Suprapubic skin (tissue), 4 donors: Measurements from ENCODE around the gene RBMS3. TPM values are rescaled to one million over a fixed set of nuclear protein-coding genes. Genes with fewer than 3 reads are reported as not detected.

Experiments
- DNase-seq, 2 donors: peaks; one replicate each; pipeline ENCODE4 v3.0.0-alpha.2; 2019; ENCODE audit warnings: low spot score in 2 of 2
- H3K27ac ChIP-seq: fragments of 200-600 bp; sonication (generic); one replicate; pipeline ENCODE4 v1.5.1; 2019
- H3K27me3 ChIP-seq: fragments of 200-600 bp; sonication (generic); one replicate; pipeline ENCODE4 v1.5.1; 2019
- H3K36me3 ChIP-seq: fragments of 200-600 bp; sonication (generic); one replicate; pipeline ENCODE4 v1.5.1; 2019
- H3K4me1 ChIP-seq: fragments of 200-600 bp; sonication (generic); one replicate; pipeline ENCODE4 v1.5.1; 2019
- H3K4me3 ChIP-seq: fragments of 200-600 bp; sonication (generic); one replicate; pipeline ENCODE4 v1.5.1; 2019; ENCODE audit warnings: mild to moderate bottlenecking
- H3K9me3 ChIP-seq: fragments of 200-600 bp; sonication (generic); one replicate; pipeline ENCODE4 v1.5.1; 2019
- CTCF ChIP-seq, 2 donors: fragments of 200-600 bp in 1 of 2; fragments of 450-650 bp in 1 of 2; sonication (generic) in 1 of 2; IDR thresholded peaks; one replicate each; pipeline ENCODE4 v1.5.1; 2016 to 2019; ENCODE audit warnings: antibody characterized with exemption in 2 of 2, mild to moderate bottlenecking in 1 of 2, moderate library complexity in 1 of 2
- EP300 ChIP-seq: sonication (generic); formaldehyde crosslinking; IDR thresholded peaks from one replicate; pipeline ENCODE4 v1.6.1; 2017; ENCODE audit warnings: antibody characterized with exemption
- POLR2A ChIP-seq, 2 donors: fragments of 450-650 bp; IDR thresholded peaks; one replicate each; pipeline ENCODE4 v1.6.1; 2017; ENCODE audit warnings: antibody characterized with exemption in 2 of 2, mild to moderate bottlenecking in 2 of 2, moderate library complexity in 2 of 2
- POLR2AphosphoS5 ChIP-seq, 3 donors: sonication (generic); formaldehyde crosslinking; IDR thresholded peaks; one replicate each; pipeline ENCODE4 v1.6.1; 2017; ENCODE audit warnings: antibody characterized with exemption in 3 of 3
- WGBS: methylation state at CpG from one replicate; pipeline ENCODE4 v1.1.5; 2018; 5-methylcytosine and 5-hydroxymethylcytosine counted together
- total RNA-seq, 4 donors: library from RNA; depleted of rRNA; stranded (reverse); fragments of >200 nt; gene quantifications; one replicate each; pipeline ENCODE4 v1.1.0, GENCODE V29; 2016

Gene RBMS3
- total RNA-seq, 4 donors from 2014 or later = 7.7 to 23.4 (median 11.9) TPM

GRCh38 chr3:29606416-29606815 is 325.5 kb downstream of the RBMS3 start:
- H3K27me3 ChIP-seq = no peaks in the 10 kb centered on the region
- DNase-seq = no peak
- no peaks in the 10 kb centered on the region for H3K9me3 ChIP-seq
- H3K4me1 ChIP-seq = no peaks in the 10 kb centered on the region
- H3K27ac ChIP-seq = no peak overlapping the region
- TF ChIP-seq EP300 (no peak), POLR2AphosphoS5 (IDR thresholded peaks at IDR 0.05) (no peak), CTCF (IDR thresholded peaks at IDR 0.05) (no peak), POLR2A (IDR thresholded peaks at IDR 0.05) (no peak)
- no peak overlapping the region for H3K4me3 ChIP-seq
- no peaks in the 10 kb centered on the region for H3K36me3 ChIP-seq

GRCh38 chr3:29608414-29609327 is 327.8 kb downstream of the RBMS3 start:
- Histone ChIP-seq H3K4me3 (no peak overlapping the region), H3K36me3 (no peaks in the 10 kb centered on the region), H3K9me3 (no peaks in the 10 kb centered on the region), H3K4me1 (no peaks in the 10 kb centered on the region), H3K27ac (no peak overlapping the region), H3K27me3 (no peaks in the 10 kb centered on the region)
- DNase-seq = no peak
- WGBS = 86% methylated on average over 3 of the region's 3 CpGs
- no peak for TF ChIP-seq POLR2A (IDR thresholded peaks at IDR 0.05)
- no peak for TF ChIP-seq CTCF (IDR thresholded peaks at IDR 0.05)
- no peak for TF ChIP-seq POLR2AphosphoS5 (IDR thresholded peaks at IDR 0.05)
- no peak for TF ChIP-seq EP300

DNA sequence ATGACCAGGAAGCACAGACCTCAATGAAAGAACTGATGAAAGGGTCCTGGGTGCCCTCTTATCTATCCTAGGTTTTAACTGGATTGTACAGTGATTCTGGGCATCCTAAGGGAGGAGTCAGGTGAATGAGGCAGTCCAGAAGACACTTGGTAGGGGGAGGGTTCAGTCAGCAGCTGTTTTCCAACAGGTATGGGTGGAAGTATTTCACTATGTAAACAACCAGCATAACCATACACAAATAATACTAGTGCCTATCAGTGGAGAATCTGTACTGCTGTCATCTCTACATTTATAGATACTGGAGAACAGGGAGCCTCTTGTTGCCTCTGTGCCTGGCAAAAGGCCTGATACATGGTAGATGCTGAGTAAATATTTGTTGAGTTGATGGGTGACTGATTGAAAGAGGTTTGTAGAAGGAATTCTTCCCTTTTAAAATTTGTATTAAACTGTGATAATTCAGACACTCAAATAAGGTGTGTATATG is 328.5 kb downstream of the RBMS3 start:
- H3K36me3 ChIP-seq = no peaks in the 10 kb centered on the region
- no peaks in the 10 kb centered on the region for H3K4me1 ChIP-seq
- TF ChIP-seq POLR2AphosphoS5 (IDR thresholded peaks at IDR 0.05) = no peak
- TF ChIP-seq CTCF (IDR thresholded peaks at IDR 0.05) = no peak
- TF ChIP-seq EP300 = no peak
- no peak for TF ChIP-seq POLR2A (IDR thresholded peaks at IDR 0.05)
- H3K9me3 ChIP-seq = no peaks in the 10 kb centered on the region
- DNase-seq = no peak
- H3K27ac ChIP-seq = no peak overlapping the region
- no peak overlapping the region for H3K4me3 ChIP-seq
- H3K27me3 ChIP-seq = no peaks in the 10 kb centered on the region

DNA sequence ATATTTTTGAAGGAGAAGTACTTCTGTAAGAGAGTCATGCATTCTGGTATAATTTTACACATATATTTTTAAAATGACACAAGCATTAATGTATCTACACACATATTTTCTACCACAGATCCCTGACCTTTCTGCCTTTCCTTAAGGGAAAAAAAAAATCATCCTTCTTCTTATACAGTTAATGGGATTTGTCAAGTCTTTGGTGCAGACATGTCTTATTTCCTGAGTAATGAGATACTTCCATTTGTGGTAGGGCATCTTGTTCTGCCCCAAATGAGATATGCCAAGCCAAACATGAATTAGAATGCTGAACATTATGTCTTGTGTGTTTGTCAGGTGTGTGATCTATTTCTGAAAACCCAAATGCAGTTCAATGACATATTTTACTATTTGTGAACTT is 329.9 kb downstream of the RBMS3 start:
- H3K9me3 ChIP-seq = no peaks in the 10 kb centered on the region

More for the DNA sequence above, 329.9 kb downstream of the RBMS3 start:
- no peaks in the 10 kb centered on the region for H3K4me1 ChIP-seq
- DNase-seq = no peak
- H3K27ac ChIP-seq = no peak overlapping the region
- no peaks in the 10 kb centered on the region for H3K27me3 ChIP-seq
- no peaks in the 10 kb centered on the region for H3K36me3 ChIP-seq
- TF ChIP-seq EP300 = no peak
- TF ChIP-seq POLR2A (IDR thresholded peaks at IDR 0.05) = no peak
- TF ChIP-seq POLR2AphosphoS5 (IDR thresholded peaks at IDR 0.05) = no peak
- TF ChIP-seq CTCF (IDR thresholded peaks at IDR 0.05) = no peak
- no peak overlapping the region for H3K4me3 ChIP-seq
